HEK293 (cell line): ENCODE measurements around the gene TNS3.

ENCODE experiments used
- CTCF ChIA-PET: fragments of 350-600 bp; formaldehyde crosslinking; extraction: SDS; loops from one replicate; lab custom pipeline; 2021; ENCODE audit warnings: antibody characterized with exemption; lab: Yijun Ruan, JAX
- POLR2A ChIA-PET: fragments of 300-600 bp; formaldehyde crosslinking; extraction: SDS; loops from one replicate; lab custom pipeline; 2020; ENCODE audit warnings: antibody characterized with exemption, inconsistent platforms; lab: Yijun Ruan, JAX
- H3K27ac ChIP-seq: fragments of 200-500 bp; sonication (Bioruptor generic); 2 replicates; pipeline ENCODE4 v1.5.1; 2014; ENCODE audit warnings: low read depth, low read length, control low read depth, inconsistent platforms; ENCODE audit errors: extremely low read depth
- H3K36me3 ChIP-seq, 2 experiments: fragments of 200-500 bp in 1 of 2; sonication (Bioruptor generic) in 1 of 2; 1 replicate in 1 of 2; 2 replicates in 1 of 2; pipeline ENCODE4 v1.5.1; 2014 to 2017; ENCODE audit warnings: inconsistent platforms in 2 of 2, low read length in 2 of 2; ENCODE audit not compliant: control insufficient read depth in 2 of 2, insufficient read depth in 1 of 2
- H3K4me1 ChIP-seq: fragments of 200-500 bp; sonication (Bioruptor generic); 2 replicates; pipeline ENCODE4 v1.5.1; 2014; ENCODE audit warnings: mild to moderate bottlenecking, low read length, inconsistent platforms; ENCODE audit not compliant: control insufficient read depth, insufficient read depth
- H3K4me3 ChIP-seq: 2 replicates; pipeline ENCODE4 v1.5.1; 2011; ENCODE audit warnings: low read depth, mild to moderate bottlenecking, control low read depth, low read length, moderate library complexity
- H3K9me3 ChIP-seq: fragments of 200-500 bp; sonication (Bioruptor generic); 2 replicates; pipeline ENCODE4 v1.5.1; 2014; ENCODE audit warnings: low read depth, low read length, inconsistent platforms; ENCODE audit not compliant: control insufficient read depth, insufficient read depth
- BCL6B ChIP-seq: fragments of 450-650 bp; formaldehyde crosslinking; IDR thresholded peaks from 2 replicates; pipeline ENCODE4 v1.5.1; 2017; ENCODE audit warnings: missing biosample characterization, missing genetic modification characterization
- EGR2 ChIP-seq: fragments of 450-650 bp; formaldehyde crosslinking; IDR thresholded peaks from 2 replicates; pipeline ENCODE4 v1.5.1; 2016; ENCODE audit warnings: low read depth, missing biosample characterization, missing genetic modification characterization
- FEZF1 ChIP-seq: fragments of 450-650 bp; formaldehyde crosslinking; IDR thresholded peaks from 2 replicates; pipeline ENCODE4 v1.5.1; 2016; ENCODE audit warnings: missing biosample characterization, missing genetic modification characterization
- GLIS2 ChIP-seq: fragments of 450-650 bp; formaldehyde crosslinking; IDR thresholded peaks from 2 replicates; pipeline ENCODE4 v1.5.1; 2016; ENCODE audit warnings: missing biosample characterization, missing genetic modification characterization
- KLF8 ChIP-seq: fragments of 450-650 bp; formaldehyde crosslinking; IDR thresholded peaks from 2 replicates; pipeline ENCODE4 v1.5.1; 2016; ENCODE audit warnings: missing biosample characterization, missing genetic modification characterization
- OVOL3 ChIP-seq: fragments of 450-650 bp; formaldehyde crosslinking; IDR thresholded peaks from 2 replicates; pipeline ENCODE4 v1.5.1; 2016; ENCODE audit warnings: missing biosample characterization, missing genetic modification characterization
- SP7 ChIP-seq: fragments of 450-650 bp; formaldehyde crosslinking; IDR thresholded peaks from 2 replicates; pipeline ENCODE4 v1.5.1; 2016; ENCODE audit warnings: missing biosample characterization, missing genetic modification characterization
- TCF7L2 ChIP-seq: IDR thresholded peaks from 2 replicates; pipeline ENCODE4 v1.6.1; 2011; ENCODE audit warnings: low read depth, mild to moderate bottlenecking, inconsistent platforms, low read length, moderate library complexity, borderline replicate concordance
- ZBTB1 ChIP-seq: fragments of 450-650 bp; formaldehyde crosslinking; IDR thresholded peaks from 2 replicates; pipeline ENCODE4 v1.5.1; 2016; ENCODE audit warnings: missing biosample characterization, missing genetic modification characterization
- ZNF10 ChIP-seq: fragments of 450-650 bp; formaldehyde crosslinking; IDR thresholded peaks from 2 replicates; pipeline ENCODE4 v1.5.1; 2017; ENCODE audit warnings: missing biosample characterization, missing genetic modification characterization
- ZNF140 ChIP-seq: fragments of 450-650 bp; formaldehyde crosslinking; IDR thresholded peaks from 2 replicates; pipeline ENCODE4 v1.5.1; 2016; ENCODE audit warnings: missing biosample characterization, missing genetic modification characterization
- ZNF148 ChIP-seq: fragments of 450-650 bp; formaldehyde crosslinking; IDR thresholded peaks from 2 replicates; pipeline ENCODE4 v1.5.0; 2017; ENCODE audit warnings: missing biosample characterization, missing genetic modification characterization, borderline replicate concordance
- ZNF248 ChIP-seq: fragments of 450-650 bp; formaldehyde crosslinking; IDR thresholded peaks from 2 replicates; pipeline ENCODE4 v1.5.1; 2017; ENCODE audit warnings: missing biosample characterization, missing genetic modification characterization
- ZNF26 ChIP-seq: fragments of 450-650 bp; formaldehyde crosslinking; IDR thresholded peaks from 2 replicates; pipeline ENCODE4 v1.5.1; 2016; ENCODE audit warnings: missing biosample characterization, missing genetic modification characterization
- ZNF354C ChIP-seq: fragments of 450-650 bp; formaldehyde crosslinking; IDR thresholded peaks from 2 replicates; pipeline ENCODE4 v1.5.1; 2016; ENCODE audit warnings: missing biosample characterization, missing genetic modification characterization, low read depth, borderline replicate concordance
- ZNF423 ChIP-seq: fragments of 450-650 bp; formaldehyde crosslinking; IDR thresholded peaks from 2 replicates; pipeline ENCODE4 v1.5.1; 2016; ENCODE audit warnings: missing biosample characterization, missing genetic modification characterization
- ZNF558 ChIP-seq: fragments of 450-650 bp; formaldehyde crosslinking; IDR thresholded peaks from 2 replicates; pipeline ENCODE4 v1.5.1; 2016; ENCODE audit warnings: missing biosample characterization, missing genetic modification characterization
- ZNF561 ChIP-seq: fragments of 450-650 bp; IDR thresholded peaks from 2 replicates; pipeline ENCODE4 v1.5.1; 2018; ENCODE audit warnings: missing biosample characterization, missing genetic modification characterization, borderline replicate concordance
- ZNF624 ChIP-seq: fragments of 450-650 bp; formaldehyde crosslinking; IDR thresholded peaks from 2 replicates; pipeline ENCODE4 v1.5.1; 2017; ENCODE audit warnings: missing biosample characterization, missing genetic modification characterization
- ZNF658 ChIP-seq: fragments of 450-650 bp; formaldehyde crosslinking; IDR thresholded peaks from 2 replicates; pipeline ENCODE4; 2016; ENCODE audit warnings: missing biosample characterization, missing genetic modification characterization
- ZNF747 ChIP-seq: fragments of 450-650 bp; formaldehyde crosslinking; IDR thresholded peaks from 2 replicates; pipeline ENCODE4 v1.5.1; 2016; ENCODE audit warnings: missing biosample characterization, missing genetic modification characterization
- ZNF776 ChIP-seq: fragments of 450-650 bp; formaldehyde crosslinking; IDR thresholded peaks from 2 replicates; pipeline ENCODE4 v1.5.0; 2017; ENCODE audit warnings: missing biosample characterization, missing genetic modification characterization, borderline replicate concordance
- ZSCAN23 ChIP-seq: fragments of 450-650 bp; formaldehyde crosslinking; IDR thresholded peaks from 2 replicates; pipeline ENCODE4 v1.5.1; 2016; ENCODE audit warnings: missing biosample characterization, missing genetic modification characterization

TNS3 gene

GRCh38 chr7:47424523-47424922 lies 157.4 kb downstream of the TNS3 start:
- H3K4me1 ChIP-seq: no peaks in the 10 kb centered on the region
- no peaks in the 10 kb centered on the region for H3K9me3 ChIP-seq
- no peak overlapping the region for H3K4me3 ChIP-seq
- TF ChIP-seq FEZF1: no peak
- TF ChIP-seq ZNF747 (tag by site-specific recombination): no peak
- TF ChIP-seq TCF7L2: no peak
- TF ChIP-seq ZNF248 (tag by site-specific recombination): no peak
- no peak for TF ChIP-seq ZNF624 (tag by site-specific recombination)
- TF ChIP-seq ZNF10 (tag by site-specific recombination): no peak
- TF ChIP-seq ZSCAN23 (tag by site-specific recombination): no peak
- TF ChIP-seq SP7 (tag by site-specific recombination): no peak
- TF ChIP-seq ZNF776: no peak
- no peak for TF ChIP-seq ZNF26
- CTCF ChIA-PET: interaction anchor here (1.2 kb wide), 1 partner anchor 11 kb away, joined by 4 read pairs; no protein-coding TSS in a partner anchor
- POLR2A ChIA-PET: no interaction called here
- no peaks in the 10 kb centered on the region for H3K36me3 ChIP-seq
- no peak overlapping the region for H3K27ac ChIP-seq

GRCh38 chr7:47423196-47423595 lies 158.7 kb downstream of the TNS3 start:
- CTCF ChIA-PET: interaction anchor here (1.1 to 1.2 kb wide), 2 partner anchors 12 to 157 kb away, joined by 3 to 4 read pairs; no protein-coding TSS in a partner anchor
- Histone ChIP-seq H3K27ac (no peak overlapping the region), H3K4me1 (no peaks in the 10 kb centered on the region), H3K9me3 (no peaks in the 10 kb centered on the region), H3K36me3 (no peaks in the 10 kb centered on the region), H3K4me3 (no peak overlapping the region)
- TF ChIP-seq ZNF354C (tag by site-specific recombination): no peak
- POLR2A ChIA-PET: no interaction called here

- H3K27ac ChIP-seq: no peak overlapping the region
- H3K9me3 ChIP-seq: no peaks in the 10 kb centered on the region
- TF ChIP-seq ZBTB1 (tag by site-specific recombination): no peak
- TF ChIP-seq, all 188 proteins: peak for 0
- Histone ChIP-seq H3K4me3 (no peak overlapping the region), H3K36me3 (no peaks in the 10 kb centered on the region), H3K4me1 (no peaks in the 10 kb centered on the region)
- ChIA-PET POLR2A (no interaction called here), CTCF (interaction anchor here (1.1 to 1.9 kb wide), 3 partner anchors 13 to 157 kb away, joined by 3 to 7 read pairs (median 3); no protein-coding TSS in a partner anchor)
Observed at GRCh38 chr7:47422611-47423010, 159.3 kb downstream of the TNS3 start.

GRCh38 chr7:47421456-47421855 lies 160.5 kb downstream of the TNS3 start:
- Histone ChIP-seq H3K36me3 (no peaks in the 10 kb centered on the region), H3K4me1 (no peaks in the 10 kb centered on the region), H3K4me3 (no peak overlapping the region), H3K27ac (no peak overlapping the region), H3K9me3 (no peaks in the 10 kb centered on the region)
- ChIA-PET POLR2A (no interaction called here), CTCF (interaction anchor here (1.2 to 1.9 kb wide), 3 partner anchors 14 to 156 kb away, joined by 3 to 7 read pairs (median 3); no protein-coding TSS in a partner anchor)
- TF ChIP-seq OVOL3 (tag by site-specific recombination) (no peak), ZNF561 (tag by site-specific recombination) (no peak), GLIS2 (tag by site-specific recombination) (no peak), ZNF658 (tag by site-specific recombination) (no peak), ZNF140 (tag by site-specific recombination) (no peak), EGR2 (tag by site-specific recombination) (no peak), ZBTB1 (tag by site-specific recombination) (no peak), ZNF558 (tag by site-specific recombination) (no peak), ZNF423 (tag by site-specific recombination) (no peak), ZNF26 (no peak), KLF8 (tag by site-specific recombination) (no peak), ZNF148 (tag by site-specific recombination) (no peak), BCL6B (tag by site-specific recombination) (no peak)
